ENCODE measurements around the gene SLC39A11. TPM values are rescaled to one million over a fixed set of nuclear protein-coding genes. Genes with fewer than 3 reads are reported as not detected.

SLC39A11 gene
- total RNA-seq, 1 experiment from 2014 or later = 15.8 TPM

DNA sequence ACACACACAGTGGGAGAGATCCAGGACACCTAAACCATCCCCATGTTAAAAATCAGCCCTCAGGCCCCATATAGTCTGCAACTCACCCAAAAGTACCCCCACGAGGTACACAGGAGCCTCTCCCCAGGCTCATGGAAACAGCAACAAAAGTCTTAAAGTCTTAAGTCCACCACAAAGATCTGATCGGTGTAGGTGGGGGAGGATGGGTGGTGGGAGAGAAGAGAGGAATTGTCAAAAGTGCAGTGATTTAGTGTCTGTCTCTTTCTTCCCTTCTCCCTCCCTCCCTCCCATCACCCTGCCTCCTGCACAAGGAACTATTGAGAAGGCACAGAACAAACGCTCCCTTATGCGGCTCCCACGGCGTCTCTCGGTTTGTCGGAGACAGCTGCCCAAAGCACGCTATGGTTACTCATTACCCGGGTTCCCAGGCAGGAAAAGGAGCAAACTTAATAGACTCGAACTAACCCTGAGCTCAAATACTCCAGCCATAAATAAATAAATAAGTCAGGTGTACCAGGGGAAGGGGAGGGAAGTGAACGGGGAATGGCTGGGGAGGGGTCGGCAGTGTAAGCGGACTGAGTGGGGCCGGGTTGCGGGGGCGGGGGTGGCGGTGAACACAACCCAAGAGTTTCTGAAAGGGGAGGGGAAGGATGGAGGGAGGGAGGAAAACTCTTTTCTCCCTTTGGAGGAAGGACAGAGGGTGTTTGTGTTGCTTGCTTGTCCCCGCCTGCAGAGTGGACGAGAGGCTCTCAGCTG, 477.4 kb downstream of the SLC39A11 start:
- intact Hi-C loops (cut with micrococcal nuclease) = no loop called here
- Mint-ChIP-seq H3K4me3 (ENCODE audit: unreplicated experiment) (peak overlapping the region; percentile 29), H3K4me1 (ENCODE audit: insufficient read depth, unreplicated experiment) (peaks cover 34% of the 10 kb centered on the region), H3K27me3 (ENCODE audit: insufficient read depth, unreplicated experiment) (no peaks in the 10 kb centered on the region), H3K9me3 (ENCODE audit: unreplicated experiment) (no peaks in the 10 kb centered on the region), H3K27ac (ENCODE audit: low read depth, unreplicated experiment) (peak overlapping the region; percentile 73), H3K36me3 (ENCODE audit: insufficient read depth, unreplicated experiment) (peaks cover 6% of the 10 kb centered on the region)
- DNase-seq (ENCODE audit: unreplicated experiment) = no peak
- no TSS peak for BruUV-seq (replicated peaks)
- TF ChIP-seq, protein P1, sequence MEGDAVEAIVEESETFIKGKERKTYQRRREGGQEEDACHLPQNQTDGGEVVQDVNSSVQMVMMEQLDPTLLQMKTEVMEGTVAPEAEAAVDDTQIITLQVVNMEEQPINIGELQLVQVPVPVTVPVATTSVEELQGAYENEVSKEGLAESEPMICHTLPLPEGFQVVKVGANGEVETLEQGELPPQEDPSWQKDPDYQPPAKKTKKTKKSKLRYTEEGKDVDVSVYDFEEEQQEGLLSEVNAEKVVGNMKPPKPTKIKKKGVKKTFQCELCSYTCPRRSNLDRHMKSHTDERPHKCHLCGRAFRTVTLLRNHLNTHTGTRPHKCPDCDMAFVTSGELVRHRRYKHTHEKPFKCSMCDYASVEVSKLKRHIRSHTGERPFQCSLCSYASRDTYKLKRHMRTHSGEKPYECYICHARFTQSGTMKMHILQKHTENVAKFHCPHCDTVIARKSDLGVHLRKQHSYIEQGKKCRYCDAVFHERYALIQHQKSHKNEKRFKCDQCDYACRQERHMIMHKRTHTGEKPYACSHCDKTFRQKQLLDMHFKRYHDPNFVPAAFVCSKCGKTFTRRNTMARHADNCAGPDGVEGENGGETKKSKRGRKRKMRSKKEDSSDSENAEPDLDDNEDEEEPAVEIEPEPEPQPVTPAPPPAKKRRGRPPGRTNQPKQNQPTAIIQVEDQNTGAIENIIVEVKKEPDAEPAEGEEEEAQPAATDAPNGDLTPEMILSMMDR (IDR thresholded peaks at IDR 0.05; ENCODE audit: unreplicated experiment) = no peak
- POLR2A ChIA-PET = interaction anchor here (0.6 to 7.4 kb wide), 15 partner anchors 10 to 1191 kb away, joined by 3 to 166 read pairs (median 4); a partner anchor contains a TSS
- CTCF ChIA-PET = interaction anchor here (0.9 kb wide), 1 partner anchor 58 kb away, joined by 3 read pairs; no protein-coding TSS in a partner anchor

DNA sequence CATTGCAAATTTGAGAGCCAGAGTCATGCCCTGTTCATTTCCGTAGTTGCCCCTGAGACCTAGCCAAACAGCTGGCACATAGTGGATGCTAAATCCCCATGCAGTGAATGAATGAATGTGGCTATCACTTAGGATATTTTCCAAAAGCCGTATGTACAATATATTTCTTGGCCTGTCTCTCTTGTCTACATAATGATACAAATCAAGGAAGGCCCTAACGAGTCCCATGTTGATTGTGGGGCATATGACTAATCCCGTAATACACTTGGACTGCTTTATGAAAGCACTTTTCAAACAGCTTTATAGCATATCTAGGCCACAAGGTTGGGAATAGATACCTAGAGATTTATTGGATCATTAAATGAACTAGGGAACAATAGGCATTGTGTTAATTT, 478.0 kb downstream of the SLC39A11 start:
- Mint-ChIP-seq H3K4me3 (ENCODE audit: unreplicated experiment) (peak overlapping the region; percentile 29), H3K9me3 (ENCODE audit: unreplicated experiment) (no peaks in the 10 kb centered on the region), H3K36me3 (ENCODE audit: insufficient read depth, unreplicated experiment) (peaks cover 6% of the 10 kb centered on the region), H3K27ac (ENCODE audit: low read depth, unreplicated experiment) (peak overlapping the region; percentile 73), H3K27me3 (ENCODE audit: insufficient read depth, unreplicated experiment) (no peaks in the 10 kb centered on the region), H3K4me1 (ENCODE audit: insufficient read depth, unreplicated experiment) (peaks cover 40% of the 10 kb centered on the region)
- ChIA-PET POLR2A (interaction anchor here (0.6 to 7.4 kb wide), 16 partner anchors 10 to 1190 kb away, joined by 3 to 166 read pairs (median 4); a partner anchor contains a TSS), CTCF (interaction anchor here (0.9 to 1.6 kb wide), 2 partner anchors 26 to 58 kb away, joined by 3 to 4 read pairs; no protein-coding TSS in a partner anchor)
- TF ChIP-seq, protein P1 (IDR thresholded peaks at IDR 0.05; ENCODE audit: unreplicated experiment) = no peak
- TSS peak; percentile 59 for BruUV-seq (replicated peaks)
- no peak for DNase-seq (ENCODE audit: unreplicated experiment)
- intact Hi-C loops (cut with micrococcal nuclease) = no loop called here

DNA sequence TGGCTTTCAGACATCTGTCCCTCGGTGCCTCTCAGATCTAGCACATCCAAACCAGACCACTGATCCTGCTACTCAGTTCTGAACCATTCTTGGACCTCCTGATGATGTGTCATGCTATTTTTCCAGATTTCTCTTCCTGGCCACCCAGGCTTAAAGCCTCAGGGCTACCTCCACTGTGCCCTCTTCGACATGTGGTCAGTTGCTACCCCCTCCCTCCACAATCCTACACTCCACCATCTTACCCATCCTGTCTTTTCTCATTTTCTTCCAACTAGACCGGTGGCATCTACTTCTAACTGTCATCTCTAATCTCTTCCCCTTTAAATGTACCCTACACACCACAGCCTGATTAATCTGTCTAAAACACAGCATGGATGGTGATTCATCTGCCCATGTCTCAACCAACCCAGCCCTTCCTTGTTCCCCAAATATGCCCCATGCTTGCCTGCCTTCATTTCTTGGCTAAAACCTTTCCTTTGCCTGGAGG, 478.6 kb downstream of the SLC39A11 start:
- ChIA-PET POLR2A (interaction anchor here (0.5 to 7.4 kb wide), 16 partner anchors 10 to 1190 kb away, joined by 3 to 166 read pairs (median 4); a partner anchor contains a TSS), CTCF (interaction anchor here (0.9 to 1.6 kb wide), 3 partner anchors 25 to 57 kb away, joined by 3 to 4 read pairs (median 3); no protein-coding TSS in a partner anchor)
- peak overlapping the region; percentile 73 for H3K27ac Mint-ChIP-seq (ENCODE audit: low read depth, unreplicated experiment)
- DNase-seq (ENCODE audit: unreplicated experiment) = peak; percentile 80
- peak overlapping the region; percentile 29 for H3K4me3 Mint-ChIP-seq (ENCODE audit: unreplicated experiment)
- H3K4me1 Mint-ChIP-seq (ENCODE audit: insufficient read depth, unreplicated experiment) = peaks cover 46% of the 10 kb centered on the region
- H3K9me3 Mint-ChIP-seq (ENCODE audit: unreplicated experiment) = no peaks in the 10 kb centered on the region
- TF ChIP-seq, protein P1 (IDR thresholded peaks at IDR 0.05; ENCODE audit: unreplicated experiment) = no peak
- peaks cover 6% of the 10 kb centered on the region for H3K36me3 Mint-ChIP-seq (ENCODE audit: insufficient read depth, unreplicated experiment)
- no TSS peak for BruUV-seq (replicated peaks)
- H3K27me3 Mint-ChIP-seq (ENCODE audit: insufficient read depth, unreplicated experiment) = no peaks in the 10 kb centered on the region
- intact Hi-C loops (cut with micrococcal nuclease) = no loop called here

DNA sequence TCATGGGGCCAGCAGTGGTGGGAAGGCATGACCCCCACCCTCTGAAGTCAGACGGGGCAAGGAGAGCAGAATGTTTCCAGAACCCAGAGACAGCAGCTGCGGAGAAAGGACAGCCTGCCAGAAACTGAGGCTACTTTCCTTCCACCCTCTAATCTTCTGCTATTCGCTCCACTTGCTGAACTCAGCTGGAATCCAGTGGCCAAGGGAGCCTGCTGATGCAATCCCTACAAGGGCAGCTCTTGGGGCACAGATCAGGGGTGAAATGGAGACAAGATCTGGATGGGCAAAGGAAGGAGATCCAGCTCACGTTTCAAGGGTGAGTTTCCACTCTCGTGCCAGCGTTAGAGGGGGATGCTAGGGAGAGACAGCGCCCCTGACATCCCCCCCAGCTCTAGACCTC, 479.1 kb downstream of the SLC39A11 start:
- BruUV-seq (replicated peaks) = TSS peak; percentile 97
- DNase-seq (ENCODE audit: unreplicated experiment) = peak; percentile 49
- intact Hi-C loops (cut with micrococcal nuclease) = no loop called here
- ChIA-PET CTCF (interaction anchor here (1.1 to 1.6 kb wide), 4 partner anchors 10 to 113 kb away, joined by 3 to 4 read pairs (median 4); no protein-coding TSS in a partner anchor), POLR2A (interaction anchor here (0.7 to 7.4 kb wide), 8 partner anchors 10 to 618 kb away, joined by 3 to 166 read pairs (median 6); no protein-coding TSS in a partner anchor)
- peak overlapping the region; percentile 29 for H3K4me3 Mint-ChIP-seq (ENCODE audit: unreplicated experiment)
- H3K27me3 Mint-ChIP-seq (ENCODE audit: insufficient read depth, unreplicated experiment) = no peaks in the 10 kb centered on the region
- TF ChIP-seq, protein P1 (IDR thresholded peaks at IDR 0.05; ENCODE audit: unreplicated experiment) = no peak
- peak overlapping the region; percentile 73 for H3K27ac Mint-ChIP-seq (ENCODE audit: low read depth, unreplicated experiment)
- peaks cover 6% of the 10 kb centered on the region for H3K36me3 Mint-ChIP-seq (ENCODE audit: insufficient read depth, unreplicated experiment)
- no peaks in the 10 kb centered on the region for H3K9me3 Mint-ChIP-seq (ENCODE audit: unreplicated experiment)
- peaks cover 51% of the 10 kb centered on the region for H3K4me1 Mint-ChIP-seq (ENCODE audit: insufficient read depth, unreplicated experiment)
